Retina (tissue), 1 donor: Measurements from ENCODE around the gene TFDP1.

ENCODE experiments used
- DNase-seq: peaks from one replicate; pipeline ENCODE4 v3.0.0-alpha.2; 2016

TFDP1 gene

GRCh38 chr13:113584205-113584869 is at the start of gene TFDP1:
TFDP1 (plus strand) TSS chr13:113584753; CDS start chr13:113585838, 1,085 bp downstream.
- DNase-seq, result peak; percentile 94

- no peak for DNase-seq
These were observed 49.2 kb upstream of the TFDP1 start for GRCh38 chr13:113535381-113535781.

GRCh38 chr13:113536461-113537110 is 48.0 kb upstream of the TFDP1 start:
- no peak for DNase-seq

GRCh38 chr13:113537205-113537604 is 47.3 kb upstream of the TFDP1 start:
- DNase-seq, result no peak

- DNase-seq, result no peak
These were observed 46.5 kb upstream of the TFDP1 start for GRCh38 chr13:113537909-113538688.

GRCh38 chr13:113538689-113539058 is 45.9 kb upstream of the TFDP1 start:
- no peak for DNase-seq

GRCh38 chr13:113539176-113539575 is 45.4 kb upstream of the TFDP1 start:
- no peak for DNase-seq

GRCh38 chr13:113539822-113540221 is 44.7 kb upstream of the TFDP1 start:
- DNase-seq, result no peak

GRCh38 chr13:113540523-113540922 is 44.0 kb upstream of the TFDP1 start:
- no peak for DNase-seq

- no peak for DNase-seq
These were observed 41.7 kb upstream of the TFDP1 start for GRCh38 chr13:113542751-113543424.

- DNase-seq, result no peak
These were observed 40.3 kb upstream of the TFDP1 start for GRCh38 chr13:113544071-113544891.

- DNase-seq, result no peak
These were observed 39.7 kb upstream of the TFDP1 start for GRCh38 chr13:113544896-113545295.

- DNase-seq, result peak; percentile 54
These were observed 39.1 kb upstream of the TFDP1 start for GRCh38 chr13:113545455-113545930.

GRCh38 chr13:113545931-113546516 is 38.5 kb upstream of the TFDP1 start:
- peak; percentile 50 for DNase-seq

GRCh38 chr13:113546571-113547237 is 37.8 kb upstream of the TFDP1 start:
- DNase-seq, result peak; percentile 79

- peak; percentile 72 for DNase-seq
These were observed 37.1 kb upstream of the TFDP1 start for GRCh38 chr13:113547238-113547971.

GRCh38 chr13:113548171-113548641 is 36.3 kb upstream of the TFDP1 start:
- DNase-seq, result peak; percentile 83

GRCh38 chr13:113548778-113549621 is 35.6 kb upstream of the TFDP1 start:
- DNase-seq, result peak; percentile 74

- DNase-seq, result no peak
These were observed 34.1 kb upstream of the TFDP1 start for GRCh38 chr13:113550453-113550852.
